ENCODE results near the gene OAT.

Gene OAT

DNA sequence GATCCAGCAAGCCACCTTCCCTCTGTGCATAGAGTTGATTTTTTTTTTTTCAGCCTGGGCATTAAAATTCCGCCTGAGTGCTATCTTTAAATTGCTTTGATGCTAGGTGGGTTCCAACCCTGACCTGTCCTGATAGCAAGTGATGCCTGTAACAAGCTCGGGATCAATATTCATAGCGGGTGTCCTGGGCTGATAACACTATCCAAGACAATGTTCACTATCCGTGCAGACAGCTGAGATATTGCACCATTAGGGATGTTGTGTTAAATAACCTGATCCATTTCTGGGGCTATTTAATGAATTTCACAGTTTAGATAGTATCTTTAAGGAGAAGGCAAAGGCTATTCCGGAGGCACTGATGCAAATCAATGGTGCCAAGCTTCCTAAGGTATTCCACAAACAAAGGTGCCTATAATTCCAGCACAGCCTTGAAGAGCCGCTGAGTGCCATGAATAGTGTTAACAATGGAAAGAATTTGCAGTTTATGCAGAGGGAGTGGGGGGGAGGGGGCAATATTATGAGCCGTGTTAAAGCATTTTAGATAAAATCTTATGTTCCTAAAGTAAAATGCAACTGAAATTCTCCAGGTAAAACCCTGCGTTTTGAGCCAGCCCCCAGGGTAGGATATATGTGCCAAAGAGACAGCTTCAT lies 35.4 kb upstream of the OAT start:
- no peak overlapping the region for H3K4me3 ChIP-seq (ENCODE audit: low read depth, low read length)
- TF ChIP-seq, protein P1, sequence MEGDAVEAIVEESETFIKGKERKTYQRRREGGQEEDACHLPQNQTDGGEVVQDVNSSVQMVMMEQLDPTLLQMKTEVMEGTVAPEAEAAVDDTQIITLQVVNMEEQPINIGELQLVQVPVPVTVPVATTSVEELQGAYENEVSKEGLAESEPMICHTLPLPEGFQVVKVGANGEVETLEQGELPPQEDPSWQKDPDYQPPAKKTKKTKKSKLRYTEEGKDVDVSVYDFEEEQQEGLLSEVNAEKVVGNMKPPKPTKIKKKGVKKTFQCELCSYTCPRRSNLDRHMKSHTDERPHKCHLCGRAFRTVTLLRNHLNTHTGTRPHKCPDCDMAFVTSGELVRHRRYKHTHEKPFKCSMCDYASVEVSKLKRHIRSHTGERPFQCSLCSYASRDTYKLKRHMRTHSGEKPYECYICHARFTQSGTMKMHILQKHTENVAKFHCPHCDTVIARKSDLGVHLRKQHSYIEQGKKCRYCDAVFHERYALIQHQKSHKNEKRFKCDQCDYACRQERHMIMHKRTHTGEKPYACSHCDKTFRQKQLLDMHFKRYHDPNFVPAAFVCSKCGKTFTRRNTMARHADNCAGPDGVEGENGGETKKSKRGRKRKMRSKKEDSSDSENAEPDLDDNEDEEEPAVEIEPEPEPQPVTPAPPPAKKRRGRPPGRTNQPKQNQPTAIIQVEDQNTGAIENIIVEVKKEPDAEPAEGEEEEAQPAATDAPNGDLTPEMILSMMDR (IDR thresholded peaks at IDR 0.05; ENCODE audit: control insufficient read depth, extremely low read depth, insufficient read depth), result no peak
- DNase-seq (ENCODE audit: low read depth), result no peak

DNA sequence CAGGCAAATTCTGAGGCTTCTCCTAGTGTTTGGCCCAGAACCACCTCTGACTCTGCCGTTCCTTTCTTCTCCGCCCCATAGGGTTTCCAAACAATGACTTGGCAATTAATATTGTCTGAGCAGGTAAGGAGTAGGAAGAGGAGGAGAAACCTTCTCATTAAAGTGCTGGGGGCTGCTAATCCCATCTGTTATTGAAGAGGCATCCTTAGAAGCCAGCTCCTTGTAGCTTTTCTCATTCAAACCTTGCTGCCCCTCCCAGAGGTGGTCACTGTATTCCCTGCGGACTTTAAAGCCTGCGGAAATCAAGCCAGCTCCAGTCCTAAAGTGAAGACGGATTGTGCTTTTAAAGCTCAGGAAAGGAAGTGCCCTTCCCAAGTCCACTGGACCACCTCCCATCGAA lies 32.6 kb upstream of the OAT start:
- no peak overlapping the region for H3K4me3 ChIP-seq (ENCODE audit: low read depth, low read length)
- TF ChIP-seq, protein P1 (IDR thresholded peaks at IDR 0.05; ENCODE audit: control insufficient read depth, extremely low read depth, insufficient read depth), result no peak
- no peak for DNase-seq (ENCODE audit: low read depth)

DNA sequence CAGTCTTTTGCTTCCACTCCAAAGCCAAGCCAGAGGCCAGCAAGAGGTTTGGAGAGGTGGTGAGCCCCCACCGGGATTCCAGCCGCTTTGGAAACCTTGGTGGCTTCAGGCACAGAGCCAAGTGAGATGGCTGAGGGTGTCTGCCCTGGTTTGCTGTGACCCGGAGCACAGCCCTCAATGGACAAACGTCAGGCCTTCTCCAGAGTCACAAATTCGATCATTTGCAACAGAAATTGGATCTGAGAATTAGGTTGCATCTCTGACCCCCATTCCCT lies 32.0 kb upstream of the OAT start:
- TF ChIP-seq, protein P1 (IDR thresholded peaks at IDR 0.05; ENCODE audit: control insufficient read depth, extremely low read depth, insufficient read depth), result no peak
- no peak for DNase-seq (ENCODE audit: low read depth)
- H3K4me3 ChIP-seq (ENCODE audit: low read depth, low read length), result no peak overlapping the region

DNA sequence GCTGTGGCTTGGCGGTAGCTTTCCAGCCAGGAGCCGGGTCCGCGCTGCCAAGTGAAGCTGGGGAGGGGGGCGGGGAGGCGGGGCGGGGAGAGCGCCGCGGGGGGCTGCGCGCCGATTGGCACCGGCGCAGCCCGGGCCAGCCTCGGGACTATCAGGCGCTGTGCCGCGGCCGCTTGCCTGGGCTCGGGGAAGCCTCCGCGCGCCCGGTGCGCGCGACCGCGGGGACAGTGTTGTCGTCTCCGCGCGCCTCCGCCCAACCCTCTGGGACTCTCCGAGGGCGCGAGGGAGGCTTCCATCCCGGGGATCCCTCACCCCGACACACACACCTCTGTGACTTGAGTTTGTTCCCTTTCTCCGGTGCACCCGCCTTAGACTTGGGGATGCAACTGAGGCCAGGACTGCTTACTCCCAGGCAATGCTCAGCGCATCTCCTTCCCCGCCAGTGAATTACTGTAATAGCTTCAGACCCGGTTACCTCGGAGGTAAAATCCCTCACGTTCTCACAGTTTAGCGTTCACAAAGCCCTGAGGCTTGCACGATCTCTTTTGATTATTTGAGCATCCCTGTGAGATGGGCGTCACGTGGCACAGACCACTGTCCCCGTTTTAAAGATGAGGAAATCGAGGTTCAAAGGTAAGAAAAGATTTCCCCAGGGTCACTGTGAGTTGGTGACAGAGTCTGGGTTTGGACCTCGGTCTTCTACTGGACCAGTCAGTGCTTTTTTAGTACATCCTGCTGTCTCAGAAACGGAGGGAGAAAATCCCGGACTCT lies 31.5 kb upstream of the OAT start, which contains the start of gene NKX1-2:
Gene NKX1-2, minus strand, starts transcription at position 24 of the 771 bp plus-strand sequence. CDS start 92 bp downstream, outside the sequence.
- peak within 1 kb of the TSS; percentile 18; the same call in 1 of the 2 replicates for H3K4me3 ChIP-seq (ENCODE audit: low read depth, low read length)
- TF ChIP-seq, protein P1 (IDR thresholded peaks at IDR 0.05; ENCODE audit: control insufficient read depth, extremely low read depth, insufficient read depth), result no peak
- no peak for DNase-seq (ENCODE audit: low read depth)

DNA sequence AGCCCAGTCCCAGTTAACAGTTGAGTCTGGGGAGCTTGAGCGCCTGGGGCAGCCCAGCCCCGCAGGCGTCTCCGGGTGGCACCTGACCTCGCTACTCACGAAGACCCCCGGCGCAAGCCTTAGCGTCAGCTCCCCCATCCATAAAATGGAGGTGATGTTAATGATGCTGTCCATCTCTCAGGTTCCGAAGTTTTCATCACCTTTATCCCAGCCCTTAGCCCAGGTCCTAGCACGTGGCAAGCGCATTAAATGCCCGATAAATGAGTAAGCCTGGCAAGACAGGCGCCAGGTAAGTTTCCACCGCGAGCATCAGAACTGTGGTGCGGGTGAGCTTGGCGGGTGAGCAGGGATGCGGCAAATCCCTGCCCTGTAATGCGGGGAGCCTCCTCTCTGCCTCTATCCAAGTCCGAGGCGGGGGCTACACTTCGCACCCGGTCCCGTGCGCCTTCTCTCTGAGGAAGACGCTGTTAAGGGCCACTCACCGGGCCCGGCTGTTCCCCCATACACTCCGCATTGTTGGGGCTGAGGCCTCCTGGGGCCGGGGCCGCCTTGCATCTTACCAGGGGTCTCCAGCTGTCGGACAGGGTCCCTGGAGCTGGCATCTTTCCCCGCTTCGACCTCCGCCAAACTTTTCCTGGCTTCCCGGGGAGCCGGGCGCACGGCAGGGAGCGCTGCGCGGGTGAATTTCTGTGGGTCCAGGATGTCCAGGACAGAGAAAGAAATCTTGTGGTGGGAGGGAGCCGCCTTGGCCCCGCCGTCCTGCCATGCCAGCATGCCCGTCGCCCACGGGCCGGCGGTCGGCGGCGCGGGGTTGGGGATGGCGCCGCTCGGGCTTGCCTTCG lies 30.7 kb upstream of the OAT start:
- peak overlapping the region; percentile 18; the same call in 1 of the 2 replicates for H3K4me3 ChIP-seq (ENCODE audit: low read depth, low read length)
- TF ChIP-seq, protein P1 (IDR thresholded peaks at IDR 0.05; ENCODE audit: control insufficient read depth, extremely low read depth, insufficient read depth), result no peak
- DNase-seq (ENCODE audit: low read depth), result no peak

DNA sequence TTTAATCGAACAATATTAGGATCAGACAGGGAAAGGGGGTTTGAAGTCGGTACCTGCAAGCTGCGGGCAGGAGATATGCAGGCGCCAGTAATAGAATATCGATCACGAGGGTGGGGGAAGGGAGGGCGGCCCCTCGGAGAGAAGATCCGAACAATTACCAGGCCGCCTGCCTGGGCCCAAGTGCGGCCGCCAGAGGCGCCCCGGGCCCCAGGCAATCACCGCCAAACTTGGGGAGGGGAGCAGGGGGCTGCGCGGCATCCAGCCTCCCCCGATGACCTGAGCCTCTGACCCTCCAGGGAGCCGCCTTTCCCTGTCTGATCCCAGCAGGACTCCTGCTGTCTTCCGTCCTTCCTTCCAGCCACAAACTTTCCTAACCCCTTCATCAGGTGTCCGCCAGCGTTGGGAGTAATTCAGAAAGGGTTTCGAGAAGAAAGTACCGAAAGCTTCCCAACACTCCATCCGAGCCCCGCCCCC lies 30.0 kb upstream of the OAT start:
- no peak for DNase-seq (ENCODE audit: low read depth)
- H3K4me3 ChIP-seq (ENCODE audit: low read depth, low read length), result no peak overlapping the region
- TF ChIP-seq, protein P1 (IDR thresholded peaks at IDR 0.05; ENCODE audit: control insufficient read depth, extremely low read depth, insufficient read depth), result no peak

All from LNCaP clone FGC (cell line).